Lung (tissue), 12 donors: ENCODE measurements around the gene GCHFR. TPM values are rescaled to one million over a fixed set of nuclear protein-coding genes. Genes with fewer than 3 reads are reported as not detected.

Experiments
- ATAC-seq: fragments of 200-7000 bp; cut with Tn5 transposase; one replicate; pipeline ENCODE4 v1.9.1; 2020; ENCODE audit warnings: moderate number of reproducible peaks; ENCODE audit not compliant: insufficient read depth, low FRiP score
- DNase-seq, 3 donors: peaks; one replicate each; pipeline ENCODE4 v3.0.0-alpha.2; 2013 to 2017
- H3K27ac ChIP-seq, 2 donors: one replicate each; pipeline ENCODE4 v1.5.1; 2013; ENCODE audit warnings: mild to moderate bottlenecking in 2 of 2, moderate library complexity in 2 of 2, control low read depth in 1 of 2, inconsistent platforms in 1 of 2, low read depth in 1 of 2, low read length in 1 of 2
- H3K27me3 ChIP-seq, 3 donors: one replicate each; pipeline ENCODE4 v1.5.1; 2013; ENCODE audit warnings: low read length in 2 of 3; ENCODE audit not compliant: control insufficient read depth in 3 of 3, insufficient read depth in 3 of 3
- H3K36me3 ChIP-seq, 4 donors: one replicate each; pipeline ENCODE4 v1.5.1; 2013; ENCODE audit warnings: low read length in 4 of 4, mild to moderate bottlenecking in 1 of 4, moderate library complexity in 1 of 4; ENCODE audit not compliant: control insufficient read depth in 4 of 4, insufficient read depth in 4 of 4
- H3K4me1 ChIP-seq, 5 donors: one replicate each; pipeline ENCODE4 v1.5.1; 2013; ENCODE audit warnings: low read length in 5 of 5, mild to moderate bottlenecking in 2 of 5, moderate library complexity in 1 of 5; ENCODE audit not compliant: control insufficient read depth in 5 of 5, insufficient read depth in 5 of 5
- H3K4me3 ChIP-seq: one replicate; pipeline ENCODE4 v1.5.1; 2013; ENCODE audit warnings: mild to moderate bottlenecking, control low read depth, moderate library complexity
- H3K9ac ChIP-seq, 2 donors: one replicate each; pipeline ENCODE4 v1.5.1; 2013; ENCODE audit warnings: low read length in 2 of 2, control low read depth in 1 of 2; ENCODE audit not compliant: insufficient read depth in 1 of 2
- H3K9me3 ChIP-seq, 4 donors: one replicate each; pipeline ENCODE4 v1.5.1; 2013; ENCODE audit warnings: low read length in 3 of 4, mild to moderate bottlenecking in 1 of 4, moderate library complexity in 1 of 4; ENCODE audit not compliant: control insufficient read depth in 4 of 4, insufficient read depth in 3 of 4
- WGBS, 2 donors: extraction: QIAGEN DNeasy Blood & Tissue Kit; methylation state at CpG; one replicate each; pipeline ENCODE4 v1.1.7; 2013; 5-methylcytosine and 5-hydroxymethylcytosine counted together
- polyA plus RNA-seq, 2 donors: library from polyadenylated mRNA; stranded (reverse); fragments of 200-250 nt; gene quantifications; one replicate each; pipeline ENCODE4 v1.2.1, GENCODE V29; 2013
- total RNA-seq, 2 donors: library from RNA; depleted of rRNA in 1 of 2; stranded (reverse); fragments of >200 nt in 1 of 2; gene quantifications; one replicate each; pipeline ENCODE4 v1.2.1, GENCODE V29; 2014 to 2021
- TF ChIP-seq, protein P1 (sequence below): IDR thresholded peaks from 2 replicates; pipeline ENCODE4 v1.5.1; 2012; ENCODE audit warnings: mild to moderate bottlenecking; ENCODE audit errors: control extremely low read depth, extremely low read depth
- donor health status: control.
- donor health status: control.
- donor health status: Bipolar disorder and iron deficiency.
- donor health status: healthy.
- donor health status: DM: yes; HTN: yes; CAD: no.

The GCHFR gene
- total and polyA plus RNA-seq, 4 donors = 12.5 to 125 (median 69.6) TPM

DNA sequence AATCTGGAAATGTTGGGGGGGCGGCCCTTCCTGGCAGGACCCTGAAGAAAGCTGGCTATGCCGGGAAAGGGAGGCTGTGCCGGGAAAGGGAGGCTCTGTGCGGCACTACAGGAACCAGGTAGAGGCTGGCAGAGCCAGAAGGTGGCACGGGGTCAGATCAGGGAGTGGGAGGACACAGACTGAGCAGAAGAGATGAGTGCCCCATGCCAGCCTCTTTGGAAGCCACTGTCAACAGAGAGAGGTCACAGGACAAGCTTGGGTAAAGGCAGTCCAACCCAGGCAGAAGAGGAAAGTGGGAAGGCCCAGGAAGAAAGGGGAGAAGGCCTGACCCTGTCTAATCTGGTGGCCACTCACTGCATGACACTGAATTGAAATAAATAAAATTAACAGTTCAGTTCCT, 7.4 kb downstream of the GCHFR start:
- WGBS, 2 donors = 95 to 100% methylated on average over 5 of the region's 5 CpGs
- H3K27me3 ChIP-seq = no peaks in the 10 kb centered on the region
- H3K9me3 ChIP-seq = no peaks in the 10 kb centered on the region
- peaks cover 14 to 48% (median 28%) of the 10 kb centered on the region in 4 donors for H3K36me3 ChIP-seq
- TF ChIP-seq, protein P1, sequence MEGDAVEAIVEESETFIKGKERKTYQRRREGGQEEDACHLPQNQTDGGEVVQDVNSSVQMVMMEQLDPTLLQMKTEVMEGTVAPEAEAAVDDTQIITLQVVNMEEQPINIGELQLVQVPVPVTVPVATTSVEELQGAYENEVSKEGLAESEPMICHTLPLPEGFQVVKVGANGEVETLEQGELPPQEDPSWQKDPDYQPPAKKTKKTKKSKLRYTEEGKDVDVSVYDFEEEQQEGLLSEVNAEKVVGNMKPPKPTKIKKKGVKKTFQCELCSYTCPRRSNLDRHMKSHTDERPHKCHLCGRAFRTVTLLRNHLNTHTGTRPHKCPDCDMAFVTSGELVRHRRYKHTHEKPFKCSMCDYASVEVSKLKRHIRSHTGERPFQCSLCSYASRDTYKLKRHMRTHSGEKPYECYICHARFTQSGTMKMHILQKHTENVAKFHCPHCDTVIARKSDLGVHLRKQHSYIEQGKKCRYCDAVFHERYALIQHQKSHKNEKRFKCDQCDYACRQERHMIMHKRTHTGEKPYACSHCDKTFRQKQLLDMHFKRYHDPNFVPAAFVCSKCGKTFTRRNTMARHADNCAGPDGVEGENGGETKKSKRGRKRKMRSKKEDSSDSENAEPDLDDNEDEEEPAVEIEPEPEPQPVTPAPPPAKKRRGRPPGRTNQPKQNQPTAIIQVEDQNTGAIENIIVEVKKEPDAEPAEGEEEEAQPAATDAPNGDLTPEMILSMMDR = no peak
- H3K4me3 ChIP-seq = no peak overlapping the region
- DNase-seq (no peak), ATAC-seq (no peak)
- peaks cover 0 to 4% (median 0%) of the 10 kb centered on the region in 5 donors for H3K4me1 ChIP-seq
- H3K9ac ChIP-seq = no peak overlapping the region
- no peak overlapping the region for H3K27ac ChIP-seq

DNA sequence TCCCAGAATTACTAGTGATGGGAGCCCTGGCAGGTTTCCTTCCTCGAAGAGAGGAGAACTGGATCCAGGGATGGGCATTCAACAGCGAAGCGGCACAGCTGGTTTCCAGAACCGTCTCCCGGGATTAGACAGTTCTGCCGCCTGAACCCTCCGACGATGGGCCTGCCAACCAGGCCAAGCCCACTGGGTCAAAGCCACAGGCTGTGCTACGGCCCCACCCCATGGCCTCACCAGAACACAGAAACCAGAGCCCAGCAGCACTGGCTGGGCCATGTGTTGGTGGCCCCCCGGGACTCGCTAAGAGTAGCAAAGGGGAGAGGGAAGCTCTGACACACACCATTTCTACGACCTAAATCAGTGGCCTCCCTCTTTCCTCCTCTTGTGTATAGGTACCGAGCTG, 8.1 kb downstream of the GCHFR start:
- Histone ChIP-seq H3K9ac (no peak overlapping the region), H3K27me3 (no peaks in the 10 kb centered on the region), H3K9me3 (no peaks in the 10 kb centered on the region), H3K4me3 (no peak overlapping the region), H3K36me3 (peaks cover 14 to 53% (median 33%) of the 10 kb centered on the region in 4 donors), H3K27ac (no peak overlapping the region), H3K4me1 (peaks cover 0 to 7% (median 0%) of the 10 kb centered on the region in 5 donors)
- WGBS, 2 donors = 93 to 94% methylated on average over 13 of the region's 13 CpGs
- no peak for ATAC-seq
- DNase-seq = no peak
- TF ChIP-seq, protein P1 = no peak

DNA sequence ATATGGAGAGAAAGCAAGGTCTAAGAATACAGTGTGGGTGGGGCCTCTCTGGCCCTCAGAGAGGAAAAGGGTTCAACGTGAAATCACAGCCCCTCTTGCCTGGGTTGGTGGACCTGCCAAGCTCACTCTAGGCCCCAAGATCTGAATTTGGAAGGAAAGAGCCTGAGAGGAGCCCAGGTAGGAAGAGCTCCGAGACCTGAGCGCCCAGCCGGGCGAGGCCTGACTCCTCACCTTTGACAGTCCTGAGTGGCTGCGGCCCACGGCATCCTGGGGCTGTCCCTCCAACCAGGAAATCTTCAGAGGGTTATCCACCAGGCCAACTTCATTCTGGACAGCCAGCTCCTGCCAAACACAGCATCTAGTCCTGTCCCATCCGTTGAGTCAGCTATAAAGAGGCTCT, 9.6 kb downstream of the GCHFR start:
- ATAC-seq (no peak), DNase-seq (no peak)
- H3K36me3 ChIP-seq = peaks cover 14 to 50% (median 37%) of the 10 kb centered on the region in 4 donors
- H3K9ac ChIP-seq = no peak overlapping the region
- H3K4me1 ChIP-seq = peaks cover 0 to 7% (median 0%) of the 10 kb centered on the region in 5 donors
- no peaks in the 10 kb centered on the region for H3K27me3 ChIP-seq
- TF ChIP-seq, protein P1 = no peak
- WGBS, 2 donors = 86 to 94% methylated on average over 8 of the region's 8 CpGs
- H3K9me3 ChIP-seq = no peaks in the 10 kb centered on the region
- H3K4me3 ChIP-seq = no peak overlapping the region
- no peak overlapping the region for H3K27ac ChIP-seq

DNA sequence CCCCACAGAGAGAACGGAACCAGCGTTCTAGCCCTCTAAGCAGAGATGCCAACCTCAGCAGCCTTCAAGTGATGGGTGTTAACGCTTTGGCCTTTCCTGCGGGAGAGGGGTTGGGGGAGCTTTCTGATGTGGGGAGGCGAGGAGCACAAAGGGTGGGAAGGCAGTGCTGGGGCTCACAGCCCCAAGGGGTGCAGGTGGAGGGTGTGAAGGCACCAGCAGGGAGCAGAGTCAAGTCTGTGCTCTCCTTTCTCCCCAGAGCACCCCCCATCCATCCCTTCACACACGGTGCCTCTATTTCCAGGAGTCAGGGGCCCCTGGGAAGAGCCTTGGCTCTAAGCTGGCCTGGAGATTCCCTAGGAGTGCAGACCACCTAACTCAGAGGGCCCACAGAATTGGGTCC, 10.0 kb downstream of the GCHFR start:
- DNase-seq (no peak), ATAC-seq (no peak)
- Histone ChIP-seq H3K4me3 (no peak overlapping the region), H3K27ac (no peak overlapping the region), H3K36me3 (peaks cover 14 to 51% (median 40%) of the 10 kb centered on the region in 4 donors), H3K4me1 (peaks cover 0 to 7% (median 0%) of the 10 kb centered on the region in 5 donors), H3K27me3 (no peaks in the 10 kb centered on the region), H3K9me3 (no peaks in the 10 kb centered on the region), H3K9ac (no peak overlapping the region)
- TF ChIP-seq, protein P1 = no peak
- 94 to 96% methylated on average over 6 of the region's 6 CpGs for WGBS, 2 donors
